Colon (tissue), 2 donors: ENCODE results near the gene UBE2D2.
"Not testable (repeated sequence)": the region's sequence is repeated elsewhere in the genome, so short reads cannot be mapped to it uniquely, and the experiment has no call there.

Source experiments
- FAIRE-seq: peaks from 2 replicates; lab custom pipeline; 2012; peaks lifted over from hg19 to GRCh38; lab: Jason Lieb, UNC
- donor health status: control.
- donor health status: control.

The UBE2D2 gene

DNA sequence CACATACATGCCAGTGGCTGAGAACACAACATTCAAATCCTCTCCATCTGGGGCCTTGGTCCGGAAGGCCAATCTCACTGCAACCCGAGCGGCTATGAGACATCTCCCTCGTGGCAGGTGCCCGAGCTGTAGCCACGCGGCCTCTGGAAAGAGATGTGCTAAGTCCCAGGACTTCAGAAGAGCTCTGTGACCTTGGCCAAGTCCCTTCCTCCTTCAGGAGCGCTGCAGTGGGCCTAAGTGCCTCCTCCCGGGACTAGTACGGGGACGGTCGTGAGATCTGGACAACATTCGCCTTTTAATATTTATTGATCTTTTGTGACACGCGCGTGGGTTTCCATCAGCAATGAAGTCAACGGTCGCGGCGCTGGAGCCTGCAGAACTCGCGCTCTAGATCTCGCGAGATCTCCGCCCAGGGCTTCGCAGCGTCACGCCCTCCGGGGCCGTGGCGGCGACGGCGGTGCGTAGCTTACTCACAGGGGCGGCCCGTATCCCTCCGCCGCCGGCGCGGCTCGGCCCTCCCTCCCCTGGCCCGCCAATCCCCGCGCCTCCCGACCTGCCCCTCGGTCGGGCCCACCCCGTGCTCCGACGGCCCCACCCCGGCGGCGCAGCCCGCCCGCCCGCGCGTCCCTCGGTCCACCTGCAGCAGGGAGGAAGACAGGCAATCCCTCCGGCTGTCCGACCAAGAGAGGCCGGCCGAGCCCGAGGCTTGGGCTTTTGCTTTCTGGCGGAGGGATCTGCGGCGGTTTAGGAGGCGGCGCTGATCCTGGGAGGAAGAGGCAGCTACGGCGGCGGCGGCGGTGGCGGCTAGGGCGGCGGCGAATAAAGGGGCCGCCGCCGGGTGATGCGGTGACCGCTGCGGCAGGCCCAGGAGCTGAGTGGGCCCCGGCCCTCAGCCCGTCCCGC is at the start of gene UBE2D2:
Gene UBE2D2, plus strand, starts transcription at position 588 of the 903 bp plus-strand sequence. CDS start 453 bp downstream, outside the sequence.
- no peak for FAIRE-seq

GRCh38 chr5:139512786-139513390 is 48.3 kb upstream of the UBE2D2 start:
- no peak for FAIRE-seq

DNA sequence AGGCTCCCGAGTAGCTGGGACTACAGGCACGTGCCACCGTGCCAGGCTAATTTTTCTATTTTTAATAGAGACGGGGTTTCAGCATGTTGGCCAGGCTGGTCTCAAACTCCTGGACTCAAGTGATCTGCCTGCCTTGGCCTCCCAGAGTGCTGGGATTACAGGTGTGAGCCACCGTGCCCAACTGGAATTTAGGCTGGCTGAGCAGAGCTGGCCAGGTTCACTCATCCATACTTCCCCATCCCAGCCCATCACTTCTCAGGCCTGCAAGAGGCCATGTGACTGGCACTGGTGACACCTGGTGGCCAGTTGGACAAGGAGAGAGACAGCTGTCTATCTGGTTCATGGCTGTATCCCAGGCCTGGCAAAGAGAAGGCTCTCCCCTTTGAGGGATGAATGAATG is 47.7 kb upstream of the UBE2D2 start:
- not testable (repeated sequence) for FAIRE-seq

- FAIRE-seq = no peak
Observed at GRCh38 chr5:139513852-139514485, 47.2 kb upstream of the UBE2D2 start.

DNA sequence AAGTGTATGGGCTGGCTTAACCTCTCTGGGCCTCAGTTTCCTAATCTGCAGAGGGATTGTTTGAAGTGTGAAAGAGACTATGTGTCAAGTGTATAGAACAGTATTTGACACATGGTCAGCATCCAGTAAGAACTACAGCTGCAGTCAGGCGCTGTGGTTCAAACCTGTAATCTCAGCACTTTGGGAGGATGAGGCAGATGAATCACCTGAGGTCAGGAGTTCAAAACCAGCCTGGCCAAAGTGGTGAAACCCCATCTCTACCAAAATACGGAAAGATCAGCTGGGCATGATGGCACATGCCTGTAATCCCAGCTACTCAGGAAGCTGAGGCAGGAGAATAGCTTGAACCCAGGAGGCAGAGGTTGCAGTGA is 46.7 kb upstream of the UBE2D2 start:
- no peak for FAIRE-seq

GRCh38 chr5:139517683-139518564 is 43.2 kb upstream of the UBE2D2 start:
- FAIRE-seq = no peak

DNA sequence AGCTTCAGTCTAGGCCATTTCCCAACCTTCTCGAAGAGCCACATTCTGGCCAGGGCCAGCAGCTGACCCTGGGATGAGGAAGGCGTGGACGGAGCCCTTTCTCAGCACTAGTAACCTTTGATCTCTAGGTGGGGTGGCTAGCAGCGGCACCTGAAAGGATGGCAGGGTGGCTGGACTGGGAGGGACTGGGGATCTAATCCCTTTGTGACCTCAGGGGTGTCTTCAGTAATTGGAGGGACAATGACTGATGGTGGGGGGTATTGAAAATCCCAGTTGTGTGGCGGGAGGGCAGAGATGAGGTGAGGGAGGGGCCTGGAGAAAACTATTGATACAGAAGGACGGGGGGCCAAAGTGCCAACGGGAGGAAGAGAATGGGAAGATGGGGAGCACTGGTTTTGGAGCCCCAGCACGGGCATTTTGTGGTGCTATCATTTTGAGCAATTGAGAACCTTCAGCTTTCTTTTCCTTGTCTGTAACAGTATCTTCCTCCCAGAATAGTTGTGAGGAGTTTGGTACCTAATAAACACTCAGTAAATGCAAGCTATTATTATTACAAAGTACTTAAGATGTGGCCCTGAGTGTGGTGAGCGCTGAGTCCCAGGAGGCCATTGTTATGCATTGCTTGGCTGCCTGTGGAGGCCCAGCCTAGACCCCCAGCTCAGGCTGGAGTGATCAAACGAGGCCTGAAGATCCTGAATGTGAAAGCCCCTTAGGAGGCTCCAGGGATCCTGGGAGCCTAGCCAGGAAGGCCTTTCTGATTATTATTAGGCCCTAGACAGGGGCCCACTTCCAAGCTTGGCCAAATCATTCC is 37.3 kb upstream of the UBE2D2 start:
- FAIRE-seq = no peak

GRCh38 chr5:139524446-139524845 is 36.7 kb upstream of the UBE2D2 start:
- FAIRE-seq = no peak

DNA sequence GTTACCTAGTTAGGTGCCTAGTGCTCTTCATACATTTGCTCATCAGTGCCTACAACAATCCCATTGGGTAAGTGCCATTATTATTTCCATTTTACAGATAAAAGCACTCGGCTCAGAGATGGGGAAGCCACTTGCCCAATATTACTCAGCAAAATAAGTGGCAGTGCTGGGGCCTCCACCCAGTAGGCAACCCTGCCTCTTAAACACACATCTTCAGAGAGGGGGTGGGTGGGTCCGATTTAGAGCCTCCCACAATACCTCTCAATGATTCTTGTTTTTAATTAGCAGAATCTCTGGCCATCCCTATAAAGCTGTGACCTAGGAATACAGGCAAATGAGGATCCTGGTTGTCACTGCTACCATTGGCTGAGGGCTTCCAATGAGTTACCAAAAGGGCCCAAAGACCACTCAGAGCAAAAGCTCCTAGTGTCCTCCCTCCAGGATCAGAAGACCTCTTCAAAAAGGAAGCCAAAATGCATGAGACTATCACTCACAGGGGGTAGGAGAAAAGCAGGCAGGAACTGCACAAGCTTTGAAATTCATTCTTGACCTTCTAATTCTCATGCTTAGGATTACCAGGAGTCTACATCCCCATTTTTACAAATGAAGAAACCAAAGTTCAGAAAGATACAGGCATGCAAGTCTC is 36.1 kb upstream of the UBE2D2 start:
- no peak for FAIRE-seq

DNA sequence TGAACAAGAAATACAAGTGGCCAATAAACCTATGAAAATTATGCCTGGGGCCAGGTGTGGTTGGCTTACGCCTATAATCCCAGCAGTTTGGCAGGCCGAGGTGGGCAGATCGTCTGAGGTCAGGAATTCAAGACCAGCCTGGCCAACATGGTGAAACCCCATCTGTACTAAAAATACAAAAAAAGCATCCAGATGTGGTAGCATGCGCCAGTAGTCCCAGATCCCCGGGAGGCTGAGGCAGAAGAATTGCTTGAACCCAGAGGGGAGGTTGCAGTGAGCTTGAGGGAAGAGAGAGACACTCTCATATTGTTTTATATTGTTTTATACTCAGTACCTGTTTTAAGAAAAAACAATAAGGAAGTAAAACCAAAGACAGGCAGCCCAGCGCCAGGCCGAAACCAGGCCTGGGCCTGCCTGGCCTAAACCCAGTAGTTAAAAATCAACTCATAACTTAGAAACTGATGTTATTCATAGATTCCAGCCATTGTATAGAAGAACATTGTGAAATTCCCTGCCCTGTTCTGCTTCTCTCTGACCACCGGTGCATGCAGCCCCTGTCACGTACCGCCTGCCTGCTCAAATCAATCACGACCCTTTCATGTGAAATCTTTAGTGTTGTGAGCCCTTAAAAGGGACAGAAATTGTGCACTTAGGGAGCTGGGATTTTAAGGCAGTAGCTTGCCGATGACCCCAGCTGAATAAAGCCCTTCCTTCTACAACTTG is 35.4 kb upstream of the UBE2D2 start:
- not testable (repeated sequence) for FAIRE-seq

GRCh38 chr5:139526309-139527089 is 34.6 kb upstream of the UBE2D2 start:
- FAIRE-seq = not testable (repeated sequence)

DNA sequence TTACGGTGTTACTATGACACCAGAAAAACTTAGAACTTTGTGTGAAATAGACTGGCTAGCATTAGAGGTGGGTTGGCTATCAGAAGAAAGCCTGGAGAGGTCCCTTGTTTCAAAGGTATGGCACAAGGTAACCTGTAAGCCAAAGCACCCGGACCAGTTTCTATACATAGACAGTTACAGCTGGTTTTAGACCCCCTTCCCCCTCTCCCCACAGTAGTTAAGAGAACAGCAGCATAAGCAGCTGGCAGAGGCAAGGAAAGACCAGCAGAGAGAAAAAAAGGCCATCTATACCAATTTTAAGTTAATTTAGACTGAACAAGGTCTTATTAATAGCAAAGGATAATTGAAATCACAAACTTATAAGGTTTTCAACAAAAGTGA is 34.1 kb upstream of the UBE2D2 start:
- not testable (repeated sequence) for FAIRE-seq

DNA sequence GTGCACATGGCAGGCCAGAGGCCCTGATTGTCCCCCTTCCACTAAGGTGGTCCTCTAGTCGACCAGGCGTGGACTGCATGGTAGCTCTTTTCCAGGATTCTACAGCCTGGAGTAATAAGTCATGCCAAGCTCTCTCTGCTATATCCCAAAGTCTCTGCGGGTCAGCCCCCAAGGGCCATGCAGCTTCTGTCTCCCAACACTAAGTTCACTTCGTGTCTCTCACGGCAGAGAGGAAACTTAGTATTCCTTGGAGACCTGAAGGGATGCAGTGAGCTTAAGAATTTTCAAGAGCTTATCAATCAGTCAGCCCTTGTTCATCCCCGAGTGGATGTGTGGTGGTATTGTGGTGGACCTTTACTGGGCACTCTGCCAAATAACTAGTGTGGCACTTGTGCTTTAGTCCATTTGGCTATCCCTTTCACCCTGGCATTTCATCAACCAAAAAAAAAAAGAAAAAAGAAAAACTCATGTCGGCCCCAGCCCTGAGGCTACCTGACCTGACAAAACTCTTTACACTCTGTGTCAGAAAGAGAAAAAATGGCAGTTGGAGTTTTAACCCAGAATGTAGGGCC is 33.2 kb upstream of the UBE2D2 start:
- FAIRE-seq = not testable (repeated sequence)

DNA sequence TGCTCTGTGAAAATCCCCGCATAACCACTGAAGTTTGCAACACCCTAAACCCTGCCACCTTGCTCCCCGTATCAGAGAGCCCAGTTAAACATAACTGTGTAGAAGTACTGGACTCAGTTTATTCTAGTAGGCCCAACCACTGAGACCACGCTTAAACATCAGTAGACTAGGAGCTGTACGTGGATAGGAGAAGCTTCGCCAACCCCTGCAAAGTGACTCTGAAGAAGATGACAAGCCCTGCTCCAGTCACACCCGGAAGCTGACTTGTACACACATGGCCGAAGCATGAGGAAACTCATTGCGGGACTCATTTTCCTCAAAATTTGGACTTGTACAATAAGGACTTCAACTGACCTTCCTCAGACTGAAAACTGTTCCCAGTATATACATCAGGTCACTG is 32.4 kb upstream of the UBE2D2 start:
- not testable (repeated sequence) for FAIRE-seq

- FAIRE-seq = not testable (repeated sequence)
Observed at GRCh38 chr5:139530079-139530478, 31.1 kb upstream of the UBE2D2 start.

GRCh38 chr5:139531772-139532169 is 29.4 kb upstream of the UBE2D2 start:
- no peak for FAIRE-seq

- no peak for FAIRE-seq
Observed at GRCh38 chr5:139543423-139543991, 17.6 kb upstream of the UBE2D2 start.

GRCh38 chr5:139546593-139546992 is 14.5 kb upstream of the UBE2D2 start:
- FAIRE-seq = not testable (repeated sequence)
